ENCODE measurements around the gene MMRN1.

Gene MMRN1

DNA sequence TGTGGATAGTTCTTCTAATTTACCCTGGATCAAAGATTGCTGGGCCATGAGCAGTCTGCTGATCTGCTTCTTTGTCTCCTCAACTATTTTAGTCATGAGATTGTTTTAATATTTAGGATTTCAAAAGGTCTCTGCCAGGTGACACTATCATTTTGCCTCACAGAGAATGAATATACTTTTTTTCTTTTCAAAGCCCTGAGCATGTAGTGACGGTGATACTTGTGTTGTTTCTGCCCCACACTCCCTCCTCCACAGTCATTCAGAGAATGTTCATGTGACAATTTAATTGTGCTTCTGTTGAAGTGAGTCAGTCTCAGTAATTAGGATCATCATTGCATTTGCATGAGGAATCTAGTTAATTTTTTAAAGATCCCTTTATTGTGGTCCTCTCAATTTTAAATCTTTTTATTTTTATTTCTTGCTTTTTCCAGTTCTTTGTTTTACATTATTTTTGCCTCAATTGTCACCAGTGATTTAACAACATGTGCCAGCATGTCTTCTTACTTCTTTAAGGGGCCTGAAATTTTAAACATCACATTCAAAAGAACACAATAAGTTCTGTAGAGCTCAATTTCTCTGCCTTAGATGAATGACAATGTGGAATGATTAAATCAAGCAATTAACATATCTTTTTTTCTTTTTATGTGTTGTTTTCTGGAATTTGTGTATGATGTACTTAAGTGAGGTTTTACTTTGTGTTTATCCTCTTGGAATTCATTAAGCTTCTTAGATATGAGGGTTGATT is 12.3 kb downstream of the MMRN1 start:
- DNase-seq (ENCODE audit: low read depth, low spot score), result no peak

DNA sequence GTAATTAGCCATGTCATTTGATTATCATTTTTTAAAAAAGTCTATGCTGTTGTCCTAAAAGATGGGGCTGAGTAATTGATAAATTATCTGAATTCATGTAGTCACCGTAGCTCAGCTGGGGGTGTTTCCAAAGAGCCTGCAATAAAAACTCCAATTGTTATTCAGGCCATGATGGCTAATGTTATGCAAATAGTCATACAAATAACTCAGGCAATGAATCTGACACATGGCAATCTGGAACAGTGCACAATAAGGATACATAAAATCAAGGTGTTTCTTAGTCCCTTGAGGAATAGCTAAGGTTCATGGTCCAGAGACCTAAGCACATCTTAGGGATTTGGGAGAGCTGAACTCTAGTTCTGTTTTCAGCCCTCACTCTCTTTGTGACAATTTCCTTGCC is 15.2 kb downstream of the MMRN1 start:
- DNase-seq (ENCODE audit: low read depth, low spot score), result no peak

DNA sequence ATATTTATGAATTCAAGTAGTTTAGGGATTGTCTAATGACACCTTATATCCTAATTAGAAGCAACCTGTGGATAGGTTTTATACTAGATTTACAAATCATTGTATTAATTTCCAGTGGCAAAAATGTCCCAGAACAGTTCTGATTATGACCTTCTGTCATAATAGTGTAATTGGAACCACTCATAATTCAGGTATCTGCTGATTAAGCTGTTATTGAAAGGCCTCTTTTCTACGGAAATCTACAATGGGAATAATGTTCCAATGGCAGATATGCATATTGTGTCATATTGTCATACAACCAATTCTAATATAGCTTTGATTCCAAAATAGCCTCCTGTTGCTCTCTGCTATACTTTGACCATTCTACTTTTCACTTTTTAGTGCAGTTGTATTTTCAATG is 19.0 kb downstream of the MMRN1 start:
- DNase-seq (ENCODE audit: low read depth, low spot score), result no peak

DNA sequence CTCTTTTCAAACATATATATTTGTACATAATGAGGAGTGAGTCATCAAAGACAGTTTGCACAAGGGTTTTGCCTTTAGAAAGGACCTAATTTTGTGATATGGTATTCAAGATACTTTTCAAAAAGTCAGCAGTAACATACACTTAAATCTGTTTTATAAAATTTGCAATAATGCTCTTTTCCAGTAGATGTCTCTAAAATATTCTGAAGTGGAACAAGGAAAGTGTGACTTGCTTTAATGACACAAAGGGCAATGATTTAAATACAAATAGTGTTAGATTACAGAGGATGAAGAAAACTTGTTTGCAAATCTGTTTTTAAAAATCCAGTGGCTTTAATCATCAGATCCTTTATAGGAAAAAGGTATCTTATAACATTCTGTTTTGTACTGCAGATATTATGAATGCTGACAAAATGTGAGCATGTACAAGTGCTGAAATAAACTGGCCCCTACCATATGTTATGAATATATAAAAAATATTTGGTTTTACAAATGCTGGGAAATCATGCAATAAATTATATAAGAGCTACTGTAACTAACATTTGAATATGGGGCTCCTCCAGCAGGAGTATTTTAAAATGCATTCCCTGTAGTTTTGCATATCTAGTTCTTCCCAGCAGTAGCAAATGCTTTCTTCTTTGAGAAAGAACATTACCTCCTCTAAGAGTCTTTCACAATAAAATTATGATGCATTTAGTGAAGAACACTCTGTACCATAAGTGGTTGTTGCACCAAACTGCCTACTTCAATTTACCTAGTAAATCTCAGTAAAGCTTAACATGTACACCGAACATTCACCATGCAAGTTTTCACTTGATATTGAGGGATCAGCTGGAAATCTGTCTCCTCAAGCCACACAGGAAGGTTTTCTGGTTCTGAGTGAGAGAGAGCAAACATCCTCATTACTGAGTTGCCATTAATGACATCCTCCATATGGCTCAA is 20.2 kb downstream of the MMRN1 start:
- no peak for DNase-seq (ENCODE audit: low read depth, low spot score)

DNA sequence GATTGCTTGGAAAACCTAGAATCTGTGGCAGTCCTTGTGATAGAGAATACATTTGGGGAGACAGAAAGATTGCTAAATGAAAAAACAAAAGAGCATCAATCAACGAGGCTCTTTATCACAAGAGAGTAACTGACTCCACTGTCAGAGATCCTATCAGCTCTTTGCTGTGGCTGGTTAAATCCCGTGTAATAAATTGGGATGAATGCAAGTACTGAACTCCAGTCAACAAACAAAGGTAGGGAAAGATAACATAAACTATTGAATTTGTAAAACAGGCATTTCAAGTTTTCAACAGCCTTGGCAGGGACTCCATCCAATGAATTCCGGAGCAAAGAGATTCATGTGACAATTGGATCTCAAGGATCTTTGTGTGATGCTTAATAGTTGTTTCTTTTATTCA is 21.3 kb downstream of the MMRN1 start:
- no peak for DNase-seq (ENCODE audit: low read depth, low spot score)

DNA sequence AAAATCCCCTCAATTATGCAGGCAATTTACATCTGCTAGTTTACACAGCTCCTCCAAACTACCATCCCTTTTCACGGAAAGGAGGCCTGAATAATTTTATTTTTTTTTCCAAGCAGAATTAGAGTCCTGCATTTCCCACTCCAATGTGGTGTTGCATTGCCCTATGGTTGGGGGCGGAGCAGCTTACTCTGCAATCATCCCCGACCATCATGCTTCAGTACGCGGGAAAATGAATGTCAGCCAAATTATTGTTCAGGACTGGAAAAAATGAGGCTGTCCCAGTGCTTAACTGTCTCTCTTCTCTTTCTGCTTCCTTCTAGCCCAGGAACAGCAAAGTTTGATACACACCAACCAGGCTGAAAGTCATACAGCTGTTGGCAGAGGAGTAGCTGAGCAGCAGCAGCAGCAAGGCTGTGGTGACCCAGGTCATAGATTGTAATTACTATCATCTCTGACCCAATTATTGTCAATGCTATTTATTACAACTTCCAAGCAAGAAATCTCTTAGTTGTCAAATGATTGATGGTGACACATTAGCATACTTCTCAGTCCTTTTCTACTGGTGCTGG is 28.3 kb downstream of the MMRN1 start:
- no peak for DNase-seq (ENCODE audit: low read depth, low spot score)

DNA sequence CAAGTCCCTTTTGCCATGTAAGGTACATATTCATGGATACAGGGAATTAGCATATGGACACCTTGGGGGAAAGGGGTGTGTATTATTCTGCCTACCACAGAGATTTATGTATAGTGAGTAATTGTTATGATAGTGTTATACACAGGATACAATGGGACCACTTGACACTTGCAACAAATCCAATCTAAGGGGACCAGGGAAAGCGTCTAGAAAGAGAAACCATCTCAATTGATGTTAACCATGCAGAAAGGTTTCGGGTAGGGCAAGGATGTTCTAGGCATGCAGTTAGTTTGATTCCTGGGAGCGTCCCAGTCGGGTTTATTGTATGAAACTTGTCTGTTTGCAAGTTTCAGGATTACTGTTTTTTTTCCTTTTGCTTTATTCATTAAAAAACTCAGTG is 34.2 kb downstream of the MMRN1 start:
- DNase-seq (ENCODE audit: low read depth, low spot score), result no peak

DNA sequence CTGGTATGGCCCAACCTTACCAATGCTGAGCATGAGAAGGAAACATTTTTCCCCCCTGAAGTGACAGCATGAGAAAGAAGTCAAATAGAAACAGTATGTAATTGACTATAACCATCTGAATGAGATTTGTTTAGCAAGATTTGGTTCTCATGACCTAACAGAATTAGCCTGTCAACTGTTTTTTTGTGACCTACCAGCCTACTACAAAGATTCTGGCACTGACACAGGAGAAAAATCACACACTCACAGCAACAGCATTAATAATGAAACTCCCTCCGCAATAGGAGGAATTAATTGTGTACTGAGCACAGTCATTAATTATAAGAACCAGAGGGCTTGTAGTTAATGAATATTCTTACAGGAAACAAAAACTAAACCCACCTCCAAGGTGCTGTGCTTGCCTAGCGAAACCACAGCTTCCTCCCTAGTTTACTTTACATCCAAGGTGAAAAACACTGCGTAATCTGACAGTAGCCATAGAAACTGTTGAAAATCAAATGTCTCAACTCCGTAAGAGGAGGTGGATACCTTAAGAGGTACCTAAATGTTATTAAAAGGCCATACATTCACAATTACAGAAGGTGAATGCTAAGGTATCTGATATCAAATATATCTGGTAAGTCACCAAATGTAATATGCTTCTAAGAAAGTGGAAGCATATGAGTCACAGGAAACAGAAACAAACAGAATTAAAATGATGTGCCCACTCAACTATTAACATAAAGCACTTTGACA is 34.9 kb downstream of the MMRN1 start:
- DNase-seq (ENCODE audit: low read depth, low spot score), result no peak

DNA sequence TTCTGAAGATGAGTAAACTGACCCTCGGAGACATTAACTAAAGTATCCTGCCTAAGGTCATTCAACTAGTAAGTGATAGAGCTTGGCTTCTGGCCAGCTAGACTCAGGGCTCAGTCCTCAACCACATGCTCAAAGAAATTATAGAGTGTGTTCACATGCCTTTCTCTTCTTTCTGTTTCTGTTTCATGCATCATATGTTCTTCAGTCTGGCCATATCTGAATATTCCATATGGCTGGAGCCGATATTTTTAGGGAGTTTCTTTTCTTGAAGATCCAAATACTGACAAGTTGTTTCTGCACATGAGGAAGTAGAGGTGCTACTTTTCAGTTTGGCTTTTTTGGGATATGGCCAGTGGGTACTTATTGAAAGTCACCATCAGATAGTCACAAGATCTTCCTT is 44.9 kb downstream of the MMRN1 start:
- DNase-seq (ENCODE audit: low read depth, low spot score), result no peak

DNA sequence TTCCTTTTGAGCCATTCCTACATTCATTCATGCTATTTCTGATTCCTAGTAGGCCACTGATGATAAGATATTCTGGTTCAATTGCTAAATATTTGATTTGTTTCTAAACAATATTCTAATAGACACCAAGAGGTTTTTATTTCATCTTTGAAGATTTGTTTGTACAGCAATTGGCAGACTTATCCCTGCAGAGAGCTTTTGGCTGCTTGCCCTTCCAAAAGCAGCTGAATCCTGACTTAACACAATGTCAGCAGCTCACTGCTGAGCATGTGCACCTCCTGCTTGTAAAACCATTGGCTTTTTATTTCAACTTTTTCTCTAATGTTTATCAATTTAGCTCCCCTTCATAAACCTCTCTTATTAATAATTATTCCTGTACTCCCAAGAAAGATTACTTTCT is 45.3 kb downstream of the MMRN1 start:
- DNase-seq (ENCODE audit: low read depth, low spot score), result no peak

DNA sequence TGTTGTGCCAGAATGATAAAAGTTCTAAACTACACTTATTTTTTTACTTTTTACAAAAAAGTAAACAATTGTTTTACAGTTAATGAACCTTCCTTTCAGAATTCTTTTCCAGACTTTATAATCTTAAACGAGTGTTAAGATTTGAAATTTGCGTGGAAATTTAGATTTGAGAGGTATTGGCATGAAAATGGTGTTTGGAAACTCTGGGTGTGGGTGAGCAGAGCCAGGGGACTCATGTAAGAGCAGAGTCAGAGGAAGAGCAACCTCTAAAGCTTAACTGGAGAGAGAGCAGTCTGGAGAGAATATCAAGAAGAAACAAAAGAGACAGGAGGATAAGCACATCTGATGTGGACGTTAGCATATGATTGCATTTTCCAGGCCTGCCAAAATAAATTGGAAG is 48.2 kb downstream of the MMRN1 start:
- no peak for DNase-seq (ENCODE audit: low read depth, low spot score)

DNA sequence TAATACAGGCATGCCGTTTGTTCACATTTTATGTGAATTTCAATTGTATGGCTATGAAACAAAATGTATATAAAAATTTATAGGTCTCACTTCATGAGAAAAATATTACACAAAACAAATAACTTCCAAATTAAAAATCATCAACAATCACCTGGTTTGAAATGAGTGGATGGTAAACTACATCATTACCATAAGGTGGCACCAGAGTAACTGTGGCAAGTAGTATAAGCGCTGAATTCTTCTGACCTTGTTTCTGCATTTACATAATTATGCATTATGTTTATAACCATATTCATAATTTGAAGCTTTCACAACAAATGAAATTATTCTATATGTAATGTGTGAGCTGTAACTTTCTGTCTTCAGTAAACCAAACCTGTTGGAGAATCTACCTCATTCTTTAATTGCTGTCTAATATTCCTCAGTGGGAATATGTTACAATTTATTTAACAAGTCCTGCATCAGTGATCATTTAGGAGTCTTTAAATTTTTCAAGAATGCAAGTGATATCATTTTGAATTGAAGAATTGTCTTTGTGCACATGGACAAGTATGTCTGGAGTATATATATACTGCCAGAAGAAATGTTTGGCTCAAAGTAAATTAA is 55.2 kb downstream of the MMRN1 start:
- DNase-seq (ENCODE audit: low read depth, low spot score), result no peak

DNA sequence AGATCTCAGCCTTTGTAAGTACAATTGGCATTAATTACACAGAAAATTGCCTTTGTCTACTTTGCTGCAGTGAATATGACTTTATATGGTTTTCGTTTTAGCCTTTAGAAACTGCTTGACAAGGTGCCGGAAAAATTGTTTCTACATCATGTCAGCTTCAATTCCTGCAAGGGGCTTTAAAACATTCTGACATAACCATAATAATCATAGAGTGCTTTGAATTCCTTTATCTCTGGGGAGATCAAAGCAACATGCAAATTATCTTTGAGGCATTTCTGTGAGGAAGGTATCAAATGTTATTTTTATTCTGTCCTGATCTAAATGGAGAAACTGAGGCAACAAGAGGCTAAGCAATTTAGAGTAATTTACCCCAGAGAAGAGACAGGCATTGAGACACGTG is 57.8 kb downstream of the MMRN1 start:
- no peak for DNase-seq (ENCODE audit: low read depth, low spot score)

DNA sequence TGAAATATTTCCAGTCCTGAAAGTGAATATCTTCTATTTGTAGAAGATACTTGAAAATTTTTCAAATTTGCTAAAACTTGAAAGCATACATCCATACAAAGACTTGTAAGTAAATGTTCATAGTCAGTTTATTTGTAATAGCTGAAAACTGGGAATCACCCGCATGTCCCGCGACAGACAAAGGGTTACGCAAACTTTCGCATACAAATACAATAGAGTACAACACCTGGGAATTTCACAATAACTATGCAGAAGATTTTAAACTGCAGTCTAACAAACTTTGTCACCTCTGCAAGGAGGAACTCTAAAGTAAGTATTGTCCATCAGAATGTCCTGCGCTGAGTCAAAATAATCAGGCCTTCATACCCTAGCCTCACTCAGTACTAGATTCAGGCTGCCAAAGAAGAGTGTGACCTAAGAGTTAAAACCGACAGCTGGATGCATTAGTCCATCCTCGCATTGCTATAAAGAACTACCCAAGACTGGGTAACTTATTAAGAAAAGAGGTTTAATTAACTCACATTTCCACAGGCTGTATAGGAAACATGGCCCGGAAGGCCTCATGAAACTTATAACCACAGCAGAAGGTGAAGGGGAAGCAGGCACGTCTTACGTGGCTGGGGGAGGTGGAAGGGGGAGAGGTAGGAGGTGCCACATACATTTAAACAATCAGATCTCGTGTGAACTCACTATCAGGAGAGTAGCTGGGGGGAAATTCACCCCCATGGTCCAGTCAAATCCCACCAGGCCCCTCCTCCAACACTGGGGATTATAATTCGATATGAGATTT is 60.4 kb downstream of the MMRN1 start:
- DNase-seq (ENCODE audit: low read depth, low spot score), result no peak

DNA sequence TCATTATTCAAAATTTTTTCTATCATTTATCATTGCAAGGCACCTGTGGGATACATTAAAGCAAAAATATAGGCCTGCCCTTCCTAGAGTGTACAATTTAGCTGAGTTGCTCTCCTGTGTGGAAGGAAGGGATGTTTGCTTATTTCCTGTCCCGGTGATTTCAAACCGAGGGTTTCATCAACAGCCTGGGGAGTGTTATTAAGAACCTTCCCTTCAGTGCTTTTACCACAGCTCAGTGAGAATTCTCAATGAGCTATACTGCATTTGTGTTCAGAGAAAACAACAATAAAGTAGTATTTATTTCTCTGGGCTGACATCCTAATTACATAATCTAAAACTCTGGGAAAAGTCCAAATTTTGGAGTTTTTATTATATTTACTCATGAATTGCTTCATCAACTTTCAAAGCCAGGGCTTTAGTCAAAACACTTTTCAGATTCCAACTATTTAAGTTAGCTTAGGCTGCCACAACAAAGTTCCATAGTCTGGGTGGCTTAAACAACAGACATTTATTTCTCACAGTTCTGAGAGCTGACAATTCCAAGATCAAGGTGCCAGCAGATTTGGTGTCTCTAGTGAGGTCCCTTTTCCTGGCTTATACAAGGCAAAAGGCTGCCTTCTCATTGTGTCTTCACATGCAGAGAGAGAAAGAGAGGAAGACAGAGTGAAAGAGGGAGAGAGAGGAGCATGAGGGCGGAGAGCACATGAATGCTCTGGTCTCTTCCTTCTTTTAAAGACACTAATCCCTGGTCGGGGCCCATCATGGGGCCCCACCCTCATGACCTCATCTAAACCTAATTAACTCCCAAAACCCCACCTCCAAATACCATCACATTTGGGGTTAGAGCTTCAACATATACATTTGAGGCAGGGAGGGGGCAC is 62.6 kb downstream of the MMRN1 start:
- DNase-seq (ENCODE audit: low read depth, low spot score), result no peak

DNA sequence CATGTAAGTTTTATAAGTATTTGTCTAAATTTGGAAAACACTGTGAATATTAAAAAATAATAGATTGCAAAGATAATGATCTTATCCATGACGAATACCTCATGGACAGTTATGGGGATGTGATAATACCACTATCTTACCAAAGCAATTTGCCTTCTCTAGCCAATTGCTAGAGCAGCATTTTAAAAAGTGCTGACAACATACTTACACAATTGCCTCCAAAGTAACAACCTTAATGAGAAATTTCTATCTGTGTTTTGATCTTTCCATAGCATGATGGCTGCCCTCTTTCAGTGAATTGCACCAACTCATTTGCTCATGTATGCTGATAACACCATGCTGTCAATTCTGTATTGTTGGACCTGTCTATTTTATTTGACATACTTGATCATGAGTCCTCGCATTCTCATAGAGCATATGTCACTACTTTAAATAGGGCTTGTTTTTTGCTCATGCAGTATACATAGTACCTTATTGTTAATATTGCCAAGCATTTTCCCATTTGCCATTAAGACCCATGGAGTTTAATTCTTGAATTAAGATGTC is 87.2 kb downstream of the MMRN1 start:
- no peak for DNase-seq (ENCODE audit: low read depth, low spot score)

DNA sequence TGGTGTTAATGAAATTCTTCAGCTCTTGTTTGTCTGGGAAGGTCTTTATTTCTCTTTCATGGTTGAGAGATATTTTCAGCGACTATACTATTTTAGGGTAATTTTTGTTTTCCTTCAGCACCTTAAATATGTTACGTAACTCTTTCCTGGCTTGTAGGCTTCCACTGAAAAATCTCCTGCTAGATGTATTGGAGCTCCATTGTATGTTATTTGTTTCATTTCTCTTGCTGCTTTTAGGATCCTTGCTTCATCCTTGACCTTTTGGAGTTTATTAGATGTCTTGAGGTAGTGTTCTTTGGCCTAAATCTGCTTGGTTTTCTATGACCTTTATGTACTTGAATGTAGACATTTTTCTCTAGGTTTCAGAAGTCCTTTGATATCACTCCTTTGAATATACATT is 93.6 kb downstream of the MMRN1 start:
- no peak for DNase-seq (ENCODE audit: low read depth, low spot score)

DNA sequence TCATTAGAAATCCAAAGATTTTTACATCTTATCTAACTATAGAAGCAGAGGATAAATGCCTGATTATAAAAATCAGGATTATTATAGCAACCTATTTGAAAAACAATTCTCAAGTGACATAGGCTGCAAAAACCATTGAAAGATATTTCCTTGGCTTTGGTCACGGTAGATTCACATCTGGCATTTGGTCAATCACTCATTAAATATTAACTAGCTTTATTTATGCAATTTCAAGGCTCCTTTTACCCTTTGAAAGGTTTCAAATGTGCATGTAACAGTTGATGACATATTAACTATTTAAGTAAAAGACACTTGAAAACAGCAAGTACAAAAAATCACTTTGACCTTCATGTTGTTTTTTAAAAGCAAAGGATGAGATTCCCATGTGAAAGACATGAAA is 98.1 kb downstream of the MMRN1 start:
- no peak for DNase-seq (ENCODE audit: low read depth, low spot score)

DNA sequence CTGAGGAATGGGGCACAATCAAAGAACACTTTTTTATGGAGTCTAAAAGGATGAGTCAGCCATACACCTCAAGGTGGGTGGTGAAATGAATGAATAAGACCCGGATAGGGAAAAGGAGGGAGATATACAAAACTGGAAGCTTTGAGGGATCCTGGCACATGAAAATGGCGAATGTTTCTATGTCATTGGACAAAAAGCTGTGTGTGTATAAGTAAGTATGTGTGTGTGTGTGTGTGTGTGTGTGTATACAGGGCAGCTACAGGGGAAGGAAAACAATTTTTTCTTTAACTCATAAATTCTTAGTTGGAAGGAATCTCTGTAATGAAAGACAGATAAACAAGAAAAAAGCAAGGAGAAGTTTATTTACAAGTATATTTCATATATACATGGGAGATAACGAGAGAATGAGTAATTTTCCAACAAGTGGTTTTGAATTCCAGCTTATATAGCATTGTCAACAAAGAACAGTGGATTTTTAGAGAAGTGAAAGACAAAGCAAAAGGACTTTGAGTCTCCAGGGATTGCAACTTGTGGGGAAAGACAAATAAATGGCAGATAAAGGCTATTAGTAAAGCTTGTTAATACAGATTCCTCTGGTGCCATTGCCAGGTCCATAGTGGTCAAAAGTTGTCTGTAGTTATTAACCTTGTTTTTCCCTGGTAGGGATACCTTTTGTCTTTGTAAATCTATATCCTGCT is 99.7 kb downstream of the MMRN1 start:
- DNase-seq (ENCODE audit: low read depth, low spot score), result no peak
